Measurements from ENCODE around the gene NPR2.

DNA sequence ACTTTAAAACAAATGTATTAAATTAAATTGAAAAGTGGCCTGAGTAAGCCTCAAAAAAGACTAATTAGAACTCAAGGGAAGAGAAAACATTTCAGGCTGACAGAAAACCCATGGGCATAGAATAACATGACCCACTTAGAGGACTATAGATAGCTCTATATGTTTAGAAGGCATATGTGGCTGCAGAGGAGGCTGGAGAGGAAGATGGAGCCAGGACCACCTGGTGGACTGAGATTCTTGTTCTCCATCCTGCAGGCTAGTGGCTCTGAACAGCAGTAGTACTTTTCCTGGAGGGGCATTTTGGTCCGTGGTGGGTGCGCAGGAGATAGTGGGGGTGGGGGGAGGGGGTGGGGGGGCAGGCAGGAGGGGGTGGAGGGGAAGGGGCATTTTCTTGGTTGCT lies 10.3 kb upstream of the NPR2 start:
- TF ChIP-seq, protein P1, sequence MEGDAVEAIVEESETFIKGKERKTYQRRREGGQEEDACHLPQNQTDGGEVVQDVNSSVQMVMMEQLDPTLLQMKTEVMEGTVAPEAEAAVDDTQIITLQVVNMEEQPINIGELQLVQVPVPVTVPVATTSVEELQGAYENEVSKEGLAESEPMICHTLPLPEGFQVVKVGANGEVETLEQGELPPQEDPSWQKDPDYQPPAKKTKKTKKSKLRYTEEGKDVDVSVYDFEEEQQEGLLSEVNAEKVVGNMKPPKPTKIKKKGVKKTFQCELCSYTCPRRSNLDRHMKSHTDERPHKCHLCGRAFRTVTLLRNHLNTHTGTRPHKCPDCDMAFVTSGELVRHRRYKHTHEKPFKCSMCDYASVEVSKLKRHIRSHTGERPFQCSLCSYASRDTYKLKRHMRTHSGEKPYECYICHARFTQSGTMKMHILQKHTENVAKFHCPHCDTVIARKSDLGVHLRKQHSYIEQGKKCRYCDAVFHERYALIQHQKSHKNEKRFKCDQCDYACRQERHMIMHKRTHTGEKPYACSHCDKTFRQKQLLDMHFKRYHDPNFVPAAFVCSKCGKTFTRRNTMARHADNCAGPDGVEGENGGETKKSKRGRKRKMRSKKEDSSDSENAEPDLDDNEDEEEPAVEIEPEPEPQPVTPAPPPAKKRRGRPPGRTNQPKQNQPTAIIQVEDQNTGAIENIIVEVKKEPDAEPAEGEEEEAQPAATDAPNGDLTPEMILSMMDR (IDR thresholded peaks at IDR 0.05) = no peak
- TF ChIP-seq ZFX (IDR thresholded peaks at IDR 0.05; ENCODE audit: borderline replicate concordance) = no peak
